Calu3 (cell line): Measurements from ENCODE around the gene MSI2. TPM values are rescaled to one million over a fixed set of nuclear protein-coding genes. Genes with fewer than 3 reads are reported as not detected.

Experiments
- BruUV-seq: library from RNA; stranded (reverse); fragments of 400-500 nt; replicated peaks from 2 replicates; lab custom pipeline; 2021; lab: Mats Ljungman, UMichigan
- CTCF ChIA-PET: fragments of 300-600 bp; sonication (Branson Sonifier 250); formaldehyde crosslinking; loops from one replicate; lab custom pipeline; 2022; ENCODE audit warnings: antibody characterized with exemption; lab: Charles Lee
- DNase-seq: peaks from one replicate; pipeline ENCODE4 v3.0.0; 2022
- H3K27ac Mint-ChIP-seq: one replicate; pipeline ENCODE4 v1.8.0; 2022; ENCODE audit warnings: mixed read lengths; ENCODE audit not compliant: unreplicated experiment
- H3K27me3 Mint-ChIP-seq: one replicate; pipeline ENCODE4 v1.8.0; 2022; ENCODE audit warnings: mixed read lengths; ENCODE audit not compliant: unreplicated experiment
- H3K36me3 Mint-ChIP-seq: one replicate; pipeline ENCODE4 v1.8.0; 2022; ENCODE audit warnings: mild to moderate bottlenecking, moderate library complexity, mixed read lengths; ENCODE audit not compliant: insufficient read depth, unreplicated experiment
- H3K4me1 Mint-ChIP-seq: one replicate; pipeline ENCODE4 v1.8.0; 2022; ENCODE audit warnings: mild to moderate bottlenecking, low read depth, mixed read lengths; ENCODE audit not compliant: unreplicated experiment
- H3K4me3 Mint-ChIP-seq: one replicate; pipeline ENCODE4 v1.8.0; 2022; ENCODE audit warnings: mild to moderate bottlenecking, low read depth, moderate library complexity, mixed read lengths; ENCODE audit not compliant: unreplicated experiment
- H3K9me3 Mint-ChIP-seq: one replicate; pipeline ENCODE4 v1.8.0; 2022; ENCODE audit warnings: low read depth, mixed read lengths; ENCODE audit not compliant: unreplicated experiment
- intact Hi-C: fragments of 100-400 bp; cut with micrococcal nuclease; formaldehyde crosslinking; loops from one replicate; pipeline ENCODE4 v1.10.0; 2022; ENCODE audit not compliant: unreplicated experiment
- total RNA-seq: library from RNA; stranded (reverse); gene quantifications from 2 replicates; pipeline ENCODE4 v1.2.3, GENCODE V29; 2022
- TF ChIP-seq, protein P1 (sequence below): fragments of 200-600 bp; IDR thresholded peaks from one replicate; pipeline ENCODE4 v1.8.0; 2022; ENCODE audit warnings: antibody characterized with exemption; ENCODE audit not compliant: unreplicated experiment

MSI2 gene
- total RNA-seq, 1 experiment from 2014 or later = 66.4 TPM

- CTCF ChIA-PET = interaction anchor here (1.0 kb wide), 1 partner anchor 179 kb away, joined by 4 read pairs; no protein-coding TSS in a partner anchor
Observed at GRCh38 chr17:57536789-57537523, 280.6 kb downstream of the MSI2 start.

GRCh38 chr17:57537524-57538410, 281.4 kb downstream of the MSI2 start:
- no peak overlapping the region for H3K4me3 Mint-ChIP-seq

More at GRCh38 chr17:57536789-57537523, 280.6 kb downstream of the MSI2 start:
- H3K36me3 Mint-ChIP-seq = no peaks in the 10 kb centered on the region
- H3K9me3 Mint-ChIP-seq = no peaks in the 10 kb centered on the region
- no peak overlapping the region for H3K4me3 Mint-ChIP-seq
- H3K4me1 Mint-ChIP-seq = no peaks in the 10 kb centered on the region
- TF ChIP-seq, protein P1, sequence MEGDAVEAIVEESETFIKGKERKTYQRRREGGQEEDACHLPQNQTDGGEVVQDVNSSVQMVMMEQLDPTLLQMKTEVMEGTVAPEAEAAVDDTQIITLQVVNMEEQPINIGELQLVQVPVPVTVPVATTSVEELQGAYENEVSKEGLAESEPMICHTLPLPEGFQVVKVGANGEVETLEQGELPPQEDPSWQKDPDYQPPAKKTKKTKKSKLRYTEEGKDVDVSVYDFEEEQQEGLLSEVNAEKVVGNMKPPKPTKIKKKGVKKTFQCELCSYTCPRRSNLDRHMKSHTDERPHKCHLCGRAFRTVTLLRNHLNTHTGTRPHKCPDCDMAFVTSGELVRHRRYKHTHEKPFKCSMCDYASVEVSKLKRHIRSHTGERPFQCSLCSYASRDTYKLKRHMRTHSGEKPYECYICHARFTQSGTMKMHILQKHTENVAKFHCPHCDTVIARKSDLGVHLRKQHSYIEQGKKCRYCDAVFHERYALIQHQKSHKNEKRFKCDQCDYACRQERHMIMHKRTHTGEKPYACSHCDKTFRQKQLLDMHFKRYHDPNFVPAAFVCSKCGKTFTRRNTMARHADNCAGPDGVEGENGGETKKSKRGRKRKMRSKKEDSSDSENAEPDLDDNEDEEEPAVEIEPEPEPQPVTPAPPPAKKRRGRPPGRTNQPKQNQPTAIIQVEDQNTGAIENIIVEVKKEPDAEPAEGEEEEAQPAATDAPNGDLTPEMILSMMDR = no peak
- H3K27ac Mint-ChIP-seq = no peak overlapping the region
- no peaks in the 10 kb centered on the region for H3K27me3 Mint-ChIP-seq
- BruUV-seq = no TSS peak
- no peak for DNase-seq
- intact Hi-C loops = no loop called here

DNA sequence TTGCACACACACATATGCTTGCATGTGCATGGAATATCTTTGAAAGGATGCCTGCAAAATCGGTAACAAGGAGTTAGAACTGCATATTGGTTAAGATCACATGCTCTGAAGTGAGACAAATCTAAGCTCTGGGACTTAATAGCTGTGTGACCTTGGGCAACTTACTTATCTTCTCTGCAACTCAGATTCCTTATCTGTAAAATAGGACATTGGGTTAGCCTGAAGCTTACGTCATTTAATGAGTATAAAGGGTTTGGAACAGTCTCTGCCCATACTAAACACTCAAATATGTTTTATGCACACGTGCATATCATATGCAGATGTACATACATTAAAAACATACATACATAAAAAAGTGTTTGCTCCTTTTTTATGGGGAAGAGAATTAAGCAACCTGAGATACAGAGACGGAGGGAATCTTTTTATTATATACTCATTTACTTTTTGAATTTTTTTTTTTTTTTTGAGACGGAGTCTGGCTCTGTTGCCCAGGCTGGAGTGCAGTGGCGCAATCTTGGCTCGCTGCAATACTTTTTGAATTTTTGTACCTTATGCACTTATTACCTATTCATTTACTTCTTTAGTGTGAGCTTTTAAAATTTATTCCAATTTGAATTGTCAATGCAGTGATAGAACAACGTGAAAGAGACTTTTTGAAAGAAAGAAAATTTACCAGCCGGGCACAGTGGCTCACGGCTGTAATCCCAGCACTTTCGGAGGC, 282.6 kb downstream of the MSI2 start:
- no peak overlapping the region for H3K27ac Mint-ChIP-seq
- H3K27me3 Mint-ChIP-seq = no peaks in the 10 kb centered on the region
- no TSS peak for BruUV-seq
- no peak for DNase-seq
- TF ChIP-seq, protein P1 = no peak
- no peaks in the 10 kb centered on the region for H3K9me3 Mint-ChIP-seq
- no peak overlapping the region for H3K4me3 Mint-ChIP-seq
- intact Hi-C loops = no loop called here
- CTCF ChIA-PET = interaction anchor here (1.7 kb wide), 1 partner anchor 12 kb away, joined by 3 read pairs; no protein-coding TSS in a partner anchor
- H3K36me3 Mint-ChIP-seq = no peaks in the 10 kb centered on the region
- no peaks in the 10 kb centered on the region for H3K4me1 Mint-ChIP-seq

More at GRCh38 chr17:57537524-57538410, 281.4 kb downstream of the MSI2 start:
- Mint-ChIP-seq H3K27ac (no peak overlapping the region), H3K27me3 (no peaks in the 10 kb centered on the region), H3K9me3 (no peaks in the 10 kb centered on the region), H3K36me3 (no peaks in the 10 kb centered on the region), H3K4me1 (no peaks in the 10 kb centered on the region)
- intact Hi-C loops = no loop called here
- no TSS peak for BruUV-seq
- CTCF ChIA-PET = interaction anchor here (0.5 to 1.0 kb wide), 2 partner anchors 180 to 288 kb away, joined by 3 to 4 read pairs; no protein-coding TSS in a partner anchor
- TF ChIP-seq, protein P1 = no peak
- DNase-seq = no peak
